Psoas muscle (tissue), 8 donors: ENCODE results near the gene KLF17. TPM values are rescaled to one million over a fixed set of nuclear protein-coding genes. Genes with fewer than 3 reads are reported as not detected.

Experiments
- ATAC-seq, 4 donors: fragments of 200-7000 bp; cut with Tn5 transposase; one replicate each; pipeline ENCODE4 v1.9.1; 2020; ENCODE audit warnings: moderate library complexity in 3 of 4, mild to moderate bottlenecking in 2 of 4
- DNase-seq, 2 donors: peaks; one replicate each; pipeline ENCODE4 v3.0.0-alpha.2; 2020
- H3K27ac ChIP-seq: fragments of 200-600 bp; one replicate; pipeline ENCODE4 v1.8.0; 2022
- H3K27me3 ChIP-seq, 3 donors: fragments of 200-600 bp in 1 of 3; one replicate each; pipeline versions ENCODE4 v1.6.1 to v1.8.0; 2013 to 2022; ENCODE audit warnings: low read length in 2 of 3, mild to moderate bottlenecking in 2 of 3, moderate library complexity in 1 of 3; ENCODE audit not compliant: insufficient read depth in 3 of 3
- H3K36me3 ChIP-seq, 2 donors: fragments of 200-600 bp in 1 of 2; one replicate each; pipeline versions ENCODE4 v1.6.1 to v1.8.0; 2013 to 2022; ENCODE audit warnings: low read depth in 1 of 2, mild to moderate bottlenecking in 1 of 2, moderate library complexity in 1 of 2; ENCODE audit not compliant: insufficient read depth in 1 of 2
- H3K4me1 ChIP-seq: fragments of 200-600 bp; one replicate; pipeline ENCODE4 v1.8.0; 2022
- H3K4me3 ChIP-seq: fragments of 200-600 bp; one replicate; pipeline ENCODE4 v1.8.0; 2022; ENCODE audit warnings: mild to moderate bottlenecking
- H3K9me3 ChIP-seq: fragments of 200-600 bp; one replicate; pipeline ENCODE4 v1.8.0; 2022
- CTCF ChIP-seq: fragments of 200-600 bp; IDR thresholded peaks from one replicate; pipeline ENCODE4 v1.8.0; 2022; ENCODE audit warnings: antibody characterized with exemption
- WGBS, 3 donors: extraction: QIAGEN DNeasy Blood & Tissue Kit; methylation state at CpG; one replicate each; pipeline versions ENCODE4 v1.1.6 to v1.1.7; 2013; 5-methylcytosine and 5-hydroxymethylcytosine counted together
- intact Hi-C, 2 donors: fragments of 100-400 bp; cut with DNase I; formaldehyde crosslinking; loops; one replicate each; pipeline versions ENCODE4 v1.11.0 to v1.14.2; 2022
- polyA plus RNA-seq, 3 donors: library from polyadenylated mRNA; stranded (reverse); fragments of 200-250 nt; gene quantifications; one replicate each; pipeline ENCODE4 v1.2.3, GENCODE V29; 2013
- total RNA-seq, 4 donors: library from RNA; stranded (reverse); fragmentation: NEBNext Ultra II Directional in 2 of 4; extraction: Animal tissue kit (Norgen Biotek cat#: 25700) in 2 of 4; gene quantifications; one replicate each; pipeline versions ENCODE4 v1.2.1 to v1.2.4, GENCODE V29; 2021 to 2023
- donor health status: healthy with polysubstance abuse.
- donor health status: DM: no; HTN: no; CAD: no; lungs with moderate emphysema.
- donor health status: Bipolar disorder and iron deficiency.
- donor health status: healthy.
- donor health status: DM: yes; HTN: yes; CAD: no.
- donor health status: DM: no; HTN: no; CAD: no.
- donor health status: DM: no; HTN: no; CAD: no.
- donor health status: DM: yes; HTN: yes; CAD: no.

KLF17 gene
- total and polyA plus RNA-seq, 7 donors, result not detected

- Histone ChIP-seq H3K27me3 (peaks cover 0 to 8% (median 0%) of the 10 kb centered on the region in 3 donors), H3K36me3 (no peaks in the 10 kb centered on the region), H3K4me3 (no peak overlapping the region), H3K4me1 (no peaks in the 10 kb centered on the region), H3K9me3 (no peaks in the 10 kb centered on the region), H3K27ac (no peak overlapping the region)
- intact Hi-C loops, result no loop called here
- ATAC-seq (no peak), DNase-seq (no peak)
- TF ChIP-seq CTCF, result no peak
- 77 to 86% (median 79%) methylated on average over 6 of the region's 6 CpGs for WGBS, 3 donors
These were observed 904 bp downstream of the KLF17 start for GRCh38 chr1:44119525-44119924.

- peaks cover 0 to 8% (median 0%) of the 10 kb centered on the region in 3 donors for H3K27me3 ChIP-seq
- no peaks in the 10 kb centered on the region for H3K4me1 ChIP-seq
- ATAC-seq (no peak), DNase-seq (no peak)
- no peaks in the 10 kb centered on the region for H3K36me3 ChIP-seq
- intact Hi-C loops, result no loop called here
- no peak overlapping the region for H3K4me3 ChIP-seq
- 63 to 67% (median 67%) methylated on average over 5 of the region's 5 CpGs for WGBS, 3 donors
- no peak overlapping the region for H3K27ac ChIP-seq
- H3K9me3 ChIP-seq, result no peaks in the 10 kb centered on the region
- TF ChIP-seq CTCF, result no peak
These were observed 1.9 kb downstream of the KLF17 start for GRCh38 chr1:44120398-44120949.

- no peak overlapping the region for H3K27ac ChIP-seq
- 86 to 90% (median 88%) methylated on average over 16 of the region's 16 CpGs for WGBS, 3 donors
- peaks cover 0 to 10% (median 0%) of the 10 kb centered on the region in 3 donors for H3K27me3 ChIP-seq
- no peak for TF ChIP-seq CTCF
- intact Hi-C loops, result no loop called here
- H3K4me3 ChIP-seq, result no peak overlapping the region
- ATAC-seq (no peak), DNase-seq (no peak)
- H3K9me3 ChIP-seq, result no peaks in the 10 kb centered on the region
- H3K4me1 ChIP-seq, result no peaks in the 10 kb centered on the region
- no peaks in the 10 kb centered on the region for H3K36me3 ChIP-seq
These were observed 11.2 kb downstream of the KLF17 start for GRCh38 chr1:44129616-44130500.

GRCh38 chr1:44131411-44131810 lies 12.8 kb downstream of the KLF17 start:
- intact Hi-C loops, result no loop called here
- DNase-seq, result no peak
- no peak for TF ChIP-seq CTCF
- H3K4me1 ChIP-seq, result no peaks in the 10 kb centered on the region
- no peaks in the 10 kb centered on the region for H3K9me3 ChIP-seq
- no peaks in the 10 kb centered on the region for H3K36me3 ChIP-seq
- no peak overlapping the region for H3K27ac ChIP-seq
- no peak for ATAC-seq
- WGBS, 3 donors, result 30 to 48% (median 41%) methylated on average over 3 of the region's 3 CpGs
- H3K27me3 ChIP-seq, result peaks cover 0 to 8% (median 0%) of the 10 kb centered on the region in 3 donors
- H3K4me3 ChIP-seq, result no peak overlapping the region
